Activated CD8-positive, alpha-beta T cell treated with anti-CD3 and anti-CD28 coated beads, Interleukin-2, amount 10 ng/mL, durations not matched to agents 7 days and 5 days (primary cell): ENCODE data around the gene ZMYND12. TPM values are rescaled to one million over a fixed set of nuclear protein-coding genes. Genes with fewer than 3 reads are reported as not detected.

Source experiments
- ATAC-seq: fragments of 150-1000 bp; cut with Tn5 transposase; one replicate; pipeline ENCODE4 v1.10.0; 2021; ENCODE audit warnings: moderate library complexity
- CTCF ChIA-PET: fragments of 350-600 bp; sonication (Branson Sonifier 250); formaldehyde crosslinking; loops from one replicate; lab custom pipeline; 2021; ENCODE audit warnings: antibody characterized with exemption; lab: Charles Lee
- POLR2A ChIA-PET: fragments of 350-600 bp; sonication (Branson Sonifier 250); formaldehyde crosslinking; loops from one replicate; lab custom pipeline; 2021; ENCODE audit warnings: antibody characterized with exemption; lab: Charles Lee
- DNase-seq: peaks from one replicate; pipeline ENCODE4 v3.0.0-alpha.2; 2020
- H3K27ac Mint-ChIP-seq: one replicate; pipeline ENCODE4 v1.8.0; 2021; ENCODE audit warnings: mild to moderate bottlenecking, mixed read lengths
- H3K27me3 Mint-ChIP-seq: one replicate; pipeline ENCODE4 v1.8.0; 2021; ENCODE audit warnings: low read depth, mixed read lengths
- H3K36me3 Mint-ChIP-seq: one replicate; pipeline ENCODE4 v1.8.0; 2021; ENCODE audit warnings: low read depth, mixed read lengths
- H3K4me1 Mint-ChIP-seq: one replicate; pipeline ENCODE4 v1.8.0; 2021; ENCODE audit warnings: low read depth, mixed read lengths
- H3K4me3 Mint-ChIP-seq: one replicate; pipeline ENCODE4 v1.8.0; 2021; ENCODE audit warnings: mild to moderate bottlenecking, mixed read lengths
- H3K9me3 Mint-ChIP-seq: one replicate; pipeline ENCODE4 v1.8.0; 2022; ENCODE audit warnings: mixed read lengths; ENCODE audit not compliant: insufficient read depth
- total RNA-seq, 2 experiments: library from RNA; stranded (reverse); gene quantifications; one replicate each; pipeline ENCODE4 v1.2.3, GENCODE V29; 2021

The ZMYND12 gene
- total RNA-seq, 2 experiments from 2014 or later, result 0.63 to 0.79 TPM

- ATAC-seq (no peak), DNase-seq (no peak)
- H3K27ac Mint-ChIP-seq, result no peak overlapping the region
- CTCF ChIA-PET, result no interaction called here
- H3K4me1 Mint-ChIP-seq, result peaks cover 23% of the 10 kb centered on the region
- POLR2A ChIA-PET, result no interaction called here
- no peaks in the 10 kb centered on the region for H3K9me3 Mint-ChIP-seq
- H3K4me3 Mint-ChIP-seq, result no peak overlapping the region
- peaks cover 13% of the 10 kb centered on the region for H3K27me3 Mint-ChIP-seq
- H3K36me3 Mint-ChIP-seq, result peaks cover 5% of the 10 kb centered on the region
Measured at GRCh38 chr1:42466030-42466429, 10.2 kb upstream of the ZMYND12 start.

GRCh38 chr1:42463921-42464320, 8.1 kb upstream of the ZMYND12 start:
- CTCF ChIA-PET, result interaction anchor here (0.5 to 1.2 kb wide), 2 partner anchors 219 to 459 kb away, joined by 3 to 4 read pairs; no protein-coding TSS in a partner anchor
- DNase-seq (no peak), ATAC-seq (no peak)
- Mint-ChIP-seq H3K27me3 (peaks cover 9% of the 10 kb centered on the region), H3K4me3 (peak overlapping the region; percentile 81), H3K9me3 (no peaks in the 10 kb centered on the region), H3K36me3 (peaks cover 23% of the 10 kb centered on the region), H3K4me1 (peaks cover 28% of the 10 kb centered on the region), H3K27ac (no peak overlapping the region)
- POLR2A ChIA-PET, result no interaction called here

- H3K27me3 Mint-ChIP-seq, result peaks cover 9% of the 10 kb centered on the region
- no peaks in the 10 kb centered on the region for H3K9me3 Mint-ChIP-seq
- peaks cover 29% of the 10 kb centered on the region for H3K36me3 Mint-ChIP-seq
- DNase-seq (peak; percentile 98), ATAC-seq (peak; percentile 98)
- CTCF ChIA-PET, result interaction anchor here (0.5 to 1.3 kb wide), 5 partner anchors 11 to 970 kb away, joined by 3 to 4 read pairs (median 3); no protein-coding TSS in a partner anchor
- POLR2A ChIA-PET, result no interaction called here
- peak within 1 kb of the TSS; percentile 81 for H3K4me3 Mint-ChIP-seq
- H3K4me1 Mint-ChIP-seq, result peaks cover 34% of the 10 kb centered on the region
- H3K27ac Mint-ChIP-seq, result peak within 1 kb of the TSS; percentile 81
Measured at GRCh38 chr1:42462828-42463763, 7.3 kb upstream of the ZMYND12 start, which contains the start of gene CCDC30. Gene CCDC30, plus strand, starts transcription at chr1:42463286. Its CDS starts 17,266 bp downstream, at chr1:42480552.

- Mint-ChIP-seq H3K27ac (no peak overlapping the region), H3K36me3 (peaks cover 41% of the 10 kb centered on the region), H3K4me3 (no peak overlapping the region), H3K4me1 (peaks cover 44% of the 10 kb centered on the region), H3K27me3 (peaks cover 6% of the 10 kb centered on the region), H3K9me3 (no peaks in the 10 kb centered on the region)
- ATAC-seq (no peak), DNase-seq (no peak)
- ChIA-PET POLR2A (interaction anchor here (0.6 kb wide), 1 partner anchor 722 kb away, joined by 3 read pairs; no protein-coding TSS in a partner anchor), CTCF (no interaction called here)
Measured at GRCh38 chr1:42461196-42461595, 5.4 kb upstream of the ZMYND12 start.

GRCh38 chr1:42456754-42457089, 900 bp upstream of the ZMYND12 start:
- POLR2A ChIA-PET, result interaction anchor here (0.6 to 1.5 kb wide), 6 partner anchors 9 to 577 kb away, joined by 3 to 7 read pairs (median 4); partner anchors contain the start of gene YBX1
- H3K4me3 Mint-ChIP-seq, result peak overlapping the region; percentile 79
- peak; percentile 78 for DNase-seq
- CTCF ChIA-PET, result interaction anchor here (0.8 to 1.5 kb wide), 3 partner anchors 18 to 715 kb away, joined by 3 to 5 read pairs (median 3); partner anchors contain the start of genes C1orf50, CFAP57, EBNA1BP2 and P3H1
- peak; percentile 75 for ATAC-seq
- H3K27ac Mint-ChIP-seq, result peak overlapping the region; percentile 96
- no peaks in the 10 kb centered on the region for H3K9me3 Mint-ChIP-seq
- H3K4me1 Mint-ChIP-seq, result peaks cover 28% of the 10 kb centered on the region
- H3K27me3 Mint-ChIP-seq, result no peaks in the 10 kb centered on the region
- peaks cover 39% of the 10 kb centered on the region for H3K36me3 Mint-ChIP-seq

- Mint-ChIP-seq H3K36me3 (peaks cover 21% of the 10 kb centered on the region), H3K27ac (no peak overlapping the region), H3K9me3 (no peaks in the 10 kb centered on the region), H3K27me3 (no peaks in the 10 kb centered on the region), H3K4me3 (no peak overlapping the region), H3K4me1 (peaks cover 24% of the 10 kb centered on the region)
- CTCF ChIA-PET, result no interaction called here
- ATAC-seq, result no peak
- POLR2A ChIA-PET, result no interaction called here
- DNase-seq, result no peak
Measured at GRCh38 chr1:42454403-42454802, 1.4 kb downstream of the ZMYND12 start.

- ChIA-PET POLR2A (no interaction called here), CTCF (no interaction called here)
- Mint-ChIP-seq H3K9me3 (no peaks in the 10 kb centered on the region), H3K36me3 (peaks cover 14% of the 10 kb centered on the region), H3K4me1 (peaks cover 20% of the 10 kb centered on the region), H3K27me3 (no peaks in the 10 kb centered on the region), H3K4me3 (no peak overlapping the region), H3K27ac (no peak overlapping the region)
- no peak for ATAC-seq
- DNase-seq, result no peak
Measured at GRCh38 chr1:42453386-42453785, 2.4 kb downstream of the ZMYND12 start.

- no peak overlapping the region for H3K4me3 Mint-ChIP-seq
- ATAC-seq (no peak), DNase-seq (no peak)
- H3K27me3 Mint-ChIP-seq, result peaks cover 2% of the 10 kb centered on the region
- ChIA-PET CTCF (no interaction called here), POLR2A (no interaction called here)
- no peaks in the 10 kb centered on the region for H3K9me3 Mint-ChIP-seq
- H3K36me3 Mint-ChIP-seq, result no peaks in the 10 kb centered on the region
- no peak overlapping the region for H3K27ac Mint-ChIP-seq
- no peaks in the 10 kb centered on the region for H3K4me1 Mint-ChIP-seq
Measured at GRCh38 chr1:42450061-42450460, 5.8 kb downstream of the ZMYND12 start.

GRCh38 chr1:42449256-42449655, 6.6 kb downstream of the ZMYND12 start:
- no peak overlapping the region for H3K27ac Mint-ChIP-seq
- DNase-seq (no peak), ATAC-seq (no peak)
- H3K4me3 Mint-ChIP-seq, result no peak overlapping the region
- POLR2A ChIA-PET, result no interaction called here
- H3K9me3 Mint-ChIP-seq, result no peaks in the 10 kb centered on the region
- CTCF ChIA-PET, result no interaction called here
- H3K4me1 Mint-ChIP-seq, result no peaks in the 10 kb centered on the region
- peaks cover 2% of the 10 kb centered on the region for H3K27me3 Mint-ChIP-seq
- no peaks in the 10 kb centered on the region for H3K36me3 Mint-ChIP-seq

- no peaks in the 10 kb centered on the region for H3K9me3 Mint-ChIP-seq
- peaks cover 2% of the 10 kb centered on the region for H3K27me3 Mint-ChIP-seq
- ChIA-PET CTCF (no interaction called here), POLR2A (no interaction called here)
- H3K36me3 Mint-ChIP-seq, result no peaks in the 10 kb centered on the region
- no peak overlapping the region for H3K27ac Mint-ChIP-seq
- DNase-seq (no peak), ATAC-seq (no peak)
- no peaks in the 10 kb centered on the region for H3K4me1 Mint-ChIP-seq
- H3K4me3 Mint-ChIP-seq, result no peak overlapping the region
Measured at GRCh38 chr1:42442662-42443061, 13.2 kb downstream of the ZMYND12 start.

GRCh38 chr1:42439940-42440339, 15.9 kb downstream of the ZMYND12 start:
- Mint-ChIP-seq H3K4me3 (no peak overlapping the region), H3K9me3 (no peaks in the 10 kb centered on the region), H3K27ac (no peak overlapping the region), H3K27me3 (no peaks in the 10 kb centered on the region), H3K36me3 (no peaks in the 10 kb centered on the region), H3K4me1 (no peaks in the 10 kb centered on the region)
- DNase-seq (no peak), ATAC-seq (no peak)
- ChIA-PET CTCF (no interaction called here), POLR2A (no interaction called here)

GRCh38 chr1:42434340-42434739, 21.5 kb downstream of the ZMYND12 start:
- H3K4me3 Mint-ChIP-seq, result no peak overlapping the region
- no peaks in the 10 kb centered on the region for H3K9me3 Mint-ChIP-seq
- CTCF ChIA-PET, result no interaction called here

More at GRCh38 chr1:42434340-42434739, 21.5 kb downstream of the ZMYND12 start:
- H3K4me1 Mint-ChIP-seq, result no peaks in the 10 kb centered on the region
- ATAC-seq, result no peak
- H3K27me3 Mint-ChIP-seq, result no peaks in the 10 kb centered on the region
- POLR2A ChIA-PET, result no interaction called here
- no peak overlapping the region for H3K27ac Mint-ChIP-seq
- no peak for DNase-seq
- no peaks in the 10 kb centered on the region for H3K36me3 Mint-ChIP-seq
